HL-60 (cell line): ENCODE measurements around the gene DOCK2.

ENCODE experiments used
- DNase-seq, 2 experiments: peaks; one replicate each; pipeline ENCODE4 v3.0.0-alpha.2; 2010 to 2020; ENCODE audit warnings: low read depth in 1 of 2, low spot score in 1 of 2
- H3K27ac ChIP-seq: fragments of 250-450 bp; sonication (Bioruptor Pico); replicated peaks from 2 replicates; pipeline ENCODE4 v1.5.1; 2020; ENCODE audit warnings: mild to moderate bottlenecking, moderate library complexity
- H3K27me3 ChIP-seq: fragments of 250-450 bp; sonication (Bioruptor Pico); 2 replicates; pipeline ENCODE4 v1.5.1; 2021; ENCODE audit warnings: mild to moderate bottlenecking, moderate library complexity; ENCODE audit not compliant: insufficient read depth, poor library complexity, severe bottlenecking
- H3K4me3 ChIP-seq: replicated peaks from 2 replicates; pipeline ENCODE4 v1.5.1; 2011; ENCODE audit warnings: mild to moderate bottlenecking, control low read depth, low read length; ENCODE audit not compliant: insufficient read depth
- CTCF ChIP-seq: IDR thresholded peaks from one replicate; pipeline ENCODE4 v1.5.1; 2011; ENCODE audit warnings: low read length, control low read depth, inconsistent platforms; ENCODE audit not compliant: insufficient read depth
- GABPA ChIP-seq: IDR thresholded peaks from 2 replicates; pipeline ENCODE4 v1.6.1; 2012; ENCODE audit warnings: low read depth
- POLR2AphosphoS5 ChIP-seq: IDR thresholded peaks from 2 replicates; pipeline ENCODE4 v1.6.1; 2012; ENCODE audit warnings: low read depth
- REST ChIP-seq: IDR thresholded peaks from 2 replicates; pipeline ENCODE4 v1.6.1; 2012; ENCODE audit warnings: low read depth; ENCODE audit not compliant: insufficient replicate concordance
- SPI1 ChIP-seq: IDR thresholded peaks from 2 replicates; pipeline ENCODE4 v1.6.1; 2012; ENCODE audit warnings: low read depth, mild to moderate bottlenecking, borderline replicate concordance

DOCK2 gene

GRCh38 chr5:169810524-169810923 is 173.4 kb downstream of the DOCK2 start:
- H3K4me3 ChIP-seq: no peak overlapping the region
- TF ChIP-seq SPI1 (no peak), GABPA (no peak), REST (no peak), POLR2AphosphoS5 (no peak), CTCF (no peak)
- no peak for DNase-seq
- H3K27me3 ChIP-seq: no peaks in the 10 kb centered on the region
- no peak overlapping the region for H3K27ac ChIP-seq

- Histone ChIP-seq H3K27ac (no peak overlapping the region), H3K27me3 (no peaks in the 10 kb centered on the region), H3K4me3 (no peak overlapping the region)
- DNase-seq: no peak
- TF ChIP-seq REST (no peak), POLR2AphosphoS5 (no peak), GABPA (no peak), SPI1 (no peak), CTCF (no peak)
Observed at GRCh38 chr5:169811023-169811422, 173.9 kb downstream of the DOCK2 start.

GRCh38 chr5:169811680-169812079 is 174.6 kb downstream of the DOCK2 start:
- DNase-seq: no peak
- TF ChIP-seq GABPA (no peak), REST (no peak), CTCF (no peak), POLR2AphosphoS5 (no peak)
- no peaks in the 10 kb centered on the region for H3K27me3 ChIP-seq
- H3K4me3 ChIP-seq: no peak overlapping the region
- no peak overlapping the region for H3K27ac ChIP-seq
